Endodermal cell (in vitro differentiated cells): ENCODE data around the gene MRPS12. TPM values are rescaled to one million over a fixed set of nuclear protein-coding genes. Genes with fewer than 3 reads are reported as not detected.
A peak's percentile ranks its signal among the peaks of the same experiment; 100 is the strongest.

ENCODE experiments used
- DNase-seq: peaks from one replicate; pipeline ENCODE4 v3.0.0-alpha.2; 2017
- H3K27ac ChIP-seq: 2 replicates; pipeline ENCODE4 v1.5.1; 2013; ENCODE audit warnings: mild to moderate bottlenecking, low read depth, low read length, moderate library complexity
- H3K27me3 ChIP-seq: 2 replicates; pipeline ENCODE4 v1.6.1; 2013; ENCODE audit warnings: mild to moderate bottlenecking, low read length, moderate library complexity; ENCODE audit not compliant: insufficient read depth, control insufficient read depth, poor library complexity, severe bottlenecking
- H3K36me3 ChIP-seq: 2 replicates; pipeline ENCODE4 v1.7.0; 2013; ENCODE audit warnings: mild to moderate bottlenecking, low read length, moderate library complexity; ENCODE audit not compliant: control insufficient read depth, insufficient read depth
- H3K4me1 ChIP-seq: one replicate; pipeline ENCODE4 v1.7.0; 2013; ENCODE audit warnings: low read length; ENCODE audit not compliant: control insufficient read depth, insufficient read depth
- H3K4me3 ChIP-seq: 2 replicates; pipeline ENCODE4 v1.5.1; 2013; ENCODE audit warnings: mild to moderate bottlenecking, low read length, moderate library complexity
- H3K9ac ChIP-seq: 2 replicates; pipeline ENCODE4 v1.6.1; 2013; ENCODE audit warnings: mild to moderate bottlenecking, low read length, moderate library complexity; ENCODE audit not compliant: poor library complexity, severe bottlenecking; ENCODE audit errors: extremely low read depth
- H3K9me3 ChIP-seq: 2 replicates; pipeline ENCODE4 v1.6.1; 2013; ENCODE audit warnings: mild to moderate bottlenecking, low read length, moderate library complexity; ENCODE audit not compliant: control insufficient read depth
- H3K27ac Mint-ChIP-seq: 2 replicates; pipeline ENCODE4 v1.8.0; 2020; ENCODE audit warnings: mixed read lengths
- H3K27me3 Mint-ChIP-seq: 2 replicates; pipeline ENCODE4 v1.8.0; 2021; ENCODE audit warnings: mild to moderate bottlenecking, mixed read lengths; ENCODE audit not compliant: insufficient read depth
- H3K36me3 Mint-ChIP-seq: 2 replicates; pipeline ENCODE4 v1.8.0; 2020; ENCODE audit warnings: low read depth, mixed read lengths
- H3K4me1 Mint-ChIP-seq: 2 replicates; pipeline ENCODE4 v1.8.0; 2020; ENCODE audit warnings: mixed read lengths
- H3K4me3 Mint-ChIP-seq: 2 replicates; pipeline ENCODE4 v1.8.0; 2020; ENCODE audit warnings: mild to moderate bottlenecking, moderate library complexity, mixed read lengths
- H3K9me3 Mint-ChIP-seq: 2 replicates; pipeline ENCODE4 v1.8.0; 2020; ENCODE audit warnings: mild to moderate bottlenecking, mixed read lengths
- WGBS, 2 experiments: methylation state at CpG; one replicate each; pipeline versions ENCODE4 v1.1.5 to v1.1.7; 2013; ENCODE audit warnings: missing lambda C conversion rate in 2 of 2, mixed read lengths in 1 of 2; ENCODE audit not compliant: insufficient coverage in 1 of 2, insufficient read length in 1 of 2; 5-methylcytosine and 5-hydroxymethylcytosine counted together
- total RNA-seq, 2 donors: library from RNA; stranded (reverse); fragmentation: NEBNext Ultra II Directional in 1 of 2; extraction: Animal tissue kit (Norgen Biotek cat#: 25700) in 1 of 2; gene quantifications; 2 replicates in 1 of 2; 3 replicates in 1 of 2; pipeline ENCODE4 v1.2.1, GENCODE V29; 2021
- TF ChIP-seq, protein P1 (sequence below): fragments of 200-600 bp; sonication (generic); conservative IDR thresholded peaks from 2 replicates; pipeline ENCODE4 v1.5.0; 2021; ENCODE audit warnings: antibody characterized with exemption, mild to moderate bottlenecking

The MRPS12 gene
- total RNA-seq, 2 donors from 2014 or later: 37.5 to 38.3 TPM

DNA sequence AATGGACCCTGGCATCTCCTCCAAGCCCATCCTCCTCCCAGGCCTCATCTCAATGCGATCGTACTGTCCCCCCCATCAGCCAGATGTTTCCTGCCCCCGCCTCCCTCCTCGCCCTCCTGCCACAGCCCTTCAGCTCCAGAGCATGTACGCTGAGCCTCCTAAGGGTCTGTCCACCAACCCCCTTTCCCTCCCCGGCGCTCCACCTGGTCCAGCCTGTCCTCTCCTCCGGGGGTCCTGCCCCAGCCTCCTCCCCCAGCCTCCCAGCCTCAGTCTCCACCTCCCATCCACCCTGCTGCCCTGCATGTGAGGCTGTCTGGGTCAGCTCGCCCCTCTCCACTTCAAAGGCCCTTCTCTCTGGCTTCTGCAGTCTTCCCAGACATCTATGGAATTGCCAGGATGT is 35.8 kb upstream of the MRPS12 start:
- Mint-ChIP-seq H3K27me3 (peaks cover 18% of the 10 kb centered on the region), H3K27ac (no peak overlapping the region), H3K4me1 (peaks cover 6% of the 10 kb centered on the region), H3K36me3 (no peaks in the 10 kb centered on the region), H3K4me3 (no peak overlapping the region), H3K9me3 (no peaks in the 10 kb centered on the region)
- H3K4me3 ChIP-seq: no peak overlapping the region
- no peaks in the 10 kb centered on the region for H3K9me3 ChIP-seq
- no peak for DNase-seq
- TF ChIP-seq, protein P1, sequence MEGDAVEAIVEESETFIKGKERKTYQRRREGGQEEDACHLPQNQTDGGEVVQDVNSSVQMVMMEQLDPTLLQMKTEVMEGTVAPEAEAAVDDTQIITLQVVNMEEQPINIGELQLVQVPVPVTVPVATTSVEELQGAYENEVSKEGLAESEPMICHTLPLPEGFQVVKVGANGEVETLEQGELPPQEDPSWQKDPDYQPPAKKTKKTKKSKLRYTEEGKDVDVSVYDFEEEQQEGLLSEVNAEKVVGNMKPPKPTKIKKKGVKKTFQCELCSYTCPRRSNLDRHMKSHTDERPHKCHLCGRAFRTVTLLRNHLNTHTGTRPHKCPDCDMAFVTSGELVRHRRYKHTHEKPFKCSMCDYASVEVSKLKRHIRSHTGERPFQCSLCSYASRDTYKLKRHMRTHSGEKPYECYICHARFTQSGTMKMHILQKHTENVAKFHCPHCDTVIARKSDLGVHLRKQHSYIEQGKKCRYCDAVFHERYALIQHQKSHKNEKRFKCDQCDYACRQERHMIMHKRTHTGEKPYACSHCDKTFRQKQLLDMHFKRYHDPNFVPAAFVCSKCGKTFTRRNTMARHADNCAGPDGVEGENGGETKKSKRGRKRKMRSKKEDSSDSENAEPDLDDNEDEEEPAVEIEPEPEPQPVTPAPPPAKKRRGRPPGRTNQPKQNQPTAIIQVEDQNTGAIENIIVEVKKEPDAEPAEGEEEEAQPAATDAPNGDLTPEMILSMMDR: no peak
- H3K36me3 ChIP-seq: no peaks in the 10 kb centered on the region
- H3K27ac ChIP-seq: no peak overlapping the region
- H3K4me1 ChIP-seq: no peaks in the 10 kb centered on the region
- no peaks in the 10 kb centered on the region for H3K27me3 ChIP-seq
- WGBS, 2 experiments: 94% methylated on average over 3 to 9 of the region's 9 CpGs
- no peak overlapping the region for H3K9ac ChIP-seq

DNA sequence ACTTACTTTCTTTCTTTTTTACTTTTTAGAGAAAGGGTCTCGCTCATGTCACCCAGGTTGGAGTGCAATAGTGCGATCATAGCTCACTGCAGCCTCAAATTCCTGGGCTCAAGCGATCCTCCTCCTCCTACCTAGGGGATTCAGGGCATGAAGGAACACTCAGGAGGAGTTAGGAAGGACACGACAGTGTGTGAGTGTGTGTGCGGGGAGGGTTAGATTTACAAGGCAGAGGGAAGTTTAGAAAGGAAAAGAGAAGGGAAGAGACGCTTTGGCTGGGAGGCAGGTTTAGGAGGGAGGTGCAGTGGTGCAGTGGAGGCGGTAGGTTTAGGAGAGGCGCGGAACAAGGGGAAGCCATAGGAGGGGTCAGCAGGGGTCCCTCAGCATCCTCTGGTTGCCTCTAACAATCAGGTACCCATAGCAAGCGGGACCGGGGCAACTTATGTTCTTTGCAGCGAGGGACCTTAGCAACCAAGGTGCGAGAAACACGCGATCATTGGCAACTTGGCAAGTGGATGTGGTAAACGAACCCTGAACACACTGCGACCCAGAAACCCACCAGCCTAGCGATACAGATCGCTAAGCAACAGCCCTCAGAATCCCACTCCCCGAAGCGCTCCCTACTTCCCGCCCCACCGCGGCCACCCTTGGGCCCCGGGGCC is 31.8 kb upstream of the MRPS12 start:
- Mint-ChIP-seq H3K27me3 (peaks cover 18% of the 10 kb centered on the region), H3K27ac (peak overlapping the region; percentile 96), H3K9me3 (peaks cover 9% of the 10 kb centered on the region), H3K4me3 (peak overlapping the region; percentile 67), H3K4me1 (peaks cover 10% of the 10 kb centered on the region), H3K36me3 (peaks cover 6% of the 10 kb centered on the region)
- peaks cover 7% of the 10 kb centered on the region for H3K9me3 ChIP-seq
- TF ChIP-seq, protein P1: no peak
- H3K27ac ChIP-seq: no peak overlapping the region
- no peaks in the 10 kb centered on the region for H3K4me1 ChIP-seq
- peak overlapping the region; percentile 87 for H3K9ac ChIP-seq
- no peaks in the 10 kb centered on the region for H3K36me3 ChIP-seq
- no peak for DNase-seq
- no peaks in the 10 kb centered on the region for H3K27me3 ChIP-seq
- WGBS, 2 experiments: 41 to 42% methylated on average over 9 to 25 of the region's 25 CpGs
- peak overlapping the region; percentile 85 for H3K4me3 ChIP-seq

- H3K4me3 ChIP-seq: peak within 1 kb of the TSS; percentile 85
- DNase-seq: peak; percentile 100
- Mint-ChIP-seq H3K4me1 (peaks cover 16% of the 10 kb centered on the region), H3K4me3 (peak within 1 kb of the TSS; percentile 67), H3K36me3 (peaks cover 12% of the 10 kb centered on the region), H3K27ac (peak within 1 kb of the TSS; percentile 96), H3K9me3 (peaks cover 9% of the 10 kb centered on the region), H3K27me3 (peaks cover 18% of the 10 kb centered on the region)
- peak within 1 kb of the TSS; percentile 86 for H3K27ac ChIP-seq
- no peaks in the 10 kb centered on the region for H3K36me3 ChIP-seq
- H3K4me1 ChIP-seq: no peaks in the 10 kb centered on the region
- TF ChIP-seq, protein P1: no peak
- H3K9ac ChIP-seq: peak within 1 kb of the TSS; percentile 87
- peaks cover 7% of the 10 kb centered on the region for H3K9me3 ChIP-seq
- H3K27me3 ChIP-seq: no peaks in the 10 kb centered on the region
- WGBS, 2 experiments: 1% methylated on average over 31 to 64 of the region's 64 CpGs
These were observed 31.1 kb upstream of the MRPS12 start, which contains the start of the genes NFKBIB and SIRT2 for GRCh38 chr19:38899447-38900201. NFKBIB (plus strand) TSS chr19:38899969; CDS start chr19:38900033, 64 bp downstream. SIRT2 (minus strand) TSS chr19:38899618; CDS start chr19:38899521, 97 bp downstream.
